ENCODE measurements around the gene RWDD1.

The RWDD1 gene, protein sequence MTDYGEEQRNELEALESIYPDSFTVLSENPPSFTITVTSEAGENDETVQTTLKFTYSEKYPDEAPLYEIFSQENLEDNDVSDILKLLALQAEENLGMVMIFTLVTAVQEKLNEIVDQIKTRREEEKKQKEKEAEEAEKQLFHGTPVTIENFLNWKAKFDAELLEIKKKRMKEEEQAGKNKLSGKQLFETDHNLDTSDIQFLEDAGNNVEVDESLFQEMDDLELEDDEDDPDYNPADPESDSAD

DNA sequence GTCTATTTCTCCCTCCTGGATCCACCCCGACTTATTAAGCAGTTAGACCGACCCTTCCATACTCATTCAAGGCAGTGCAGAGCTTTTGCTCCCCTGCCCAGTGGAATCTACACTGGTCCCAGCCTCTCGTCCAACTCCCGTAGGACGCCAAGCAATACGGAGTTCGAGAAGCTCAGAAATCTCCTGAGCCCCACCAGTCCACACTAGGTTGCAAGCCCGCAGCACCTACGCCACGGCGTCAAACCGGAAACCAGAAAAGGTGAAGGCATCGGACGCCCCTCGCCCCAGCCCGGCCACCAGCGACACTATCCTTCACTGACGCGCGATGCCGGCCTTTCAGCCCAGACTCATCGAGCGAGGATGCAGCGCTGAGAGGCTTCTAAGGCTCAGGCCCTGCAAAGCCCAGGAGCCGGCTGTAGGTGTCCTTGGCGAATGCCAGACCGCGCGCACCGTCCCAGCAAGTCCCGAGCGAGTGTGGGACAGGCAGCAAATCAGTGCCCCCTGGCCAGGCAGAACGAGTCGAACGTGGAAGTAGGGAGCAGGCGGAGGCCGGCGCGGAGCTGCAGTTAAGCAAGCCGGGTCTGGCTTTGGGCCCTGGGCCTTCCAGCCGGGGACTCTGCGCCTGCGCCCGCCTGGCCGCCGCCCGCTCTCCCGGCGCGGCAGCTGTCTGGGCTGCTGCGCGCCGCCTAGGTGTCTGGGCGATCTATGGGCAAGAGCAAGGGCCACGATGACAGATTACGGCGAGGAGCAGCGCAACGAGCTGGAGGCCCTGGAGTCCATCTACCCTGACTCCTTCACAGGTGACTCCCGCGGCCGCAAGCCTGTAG is at the start of gene RWDD1:
Gene RWDD1 (plus strand): TSS at position 649 of the 827 bp plus-strand sequence. CDS start 79 bp downstream, at position 728.
- Mint-ChIP-seq H3K27ac (peak within 1 kb of the TSS; percentile 96), H3K36me3 (ENCODE audit: low read depth) (peaks cover 12% of the 10 kb centered on the region), H3K9me3 (no peaks in the 10 kb centered on the region), H3K27me3 (ENCODE audit: low read depth) (peaks cover 2% of the 10 kb centered on the region), H3K4me1 (ENCODE audit: low read depth) (peaks cover 26% of the 10 kb centered on the region), H3K4me3 (peak within 1 kb of the TSS; percentile 98)

- no peaks in the 10 kb centered on the region for H3K36me3 Mint-ChIP-seq (ENCODE audit: low read depth)
- H3K9me3 Mint-ChIP-seq: no peaks in the 10 kb centered on the region
- no peaks in the 10 kb centered on the region for H3K4me1 Mint-ChIP-seq (ENCODE audit: low read depth)
- no peak overlapping the region for H3K4me3 Mint-ChIP-seq
- no peak overlapping the region for H3K27ac Mint-ChIP-seq
- peaks cover 32% of the 10 kb centered on the region for H3K27me3 Mint-ChIP-seq (ENCODE audit: low read depth)
These were observed 48.4 kb upstream of the RWDD1 start for GRCh38 chr6:116522896-116523295.

GRCh38 chr6:116524236-116524635 is 47.1 kb upstream of the RWDD1 start:
- Mint-ChIP-seq H3K4me3 (no peak overlapping the region), H3K9me3 (no peaks in the 10 kb centered on the region), H3K36me3 (ENCODE audit: low read depth) (no peaks in the 10 kb centered on the region), H3K27ac (no peak overlapping the region), H3K4me1 (ENCODE audit: low read depth) (no peaks in the 10 kb centered on the region), H3K27me3 (ENCODE audit: low read depth) (peaks cover 34% of the 10 kb centered on the region)

- Mint-ChIP-seq H3K9me3 (no peaks in the 10 kb centered on the region), H3K27me3 (ENCODE audit: low read depth) (peaks cover 58% of the 10 kb centered on the region)
These were observed 43.2 kb upstream of the RWDD1 start for GRCh38 chr6:116528133-116528532.

GRCh38 chr6:116528780-116529179 is 42.5 kb upstream of the RWDD1 start:
- no peak overlapping the region for H3K27ac Mint-ChIP-seq
- no peaks in the 10 kb centered on the region for H3K36me3 Mint-ChIP-seq (ENCODE audit: low read depth)
- peaks cover 65% of the 10 kb centered on the region for H3K27me3 Mint-ChIP-seq (ENCODE audit: low read depth)

More at GRCh38 chr6:116528133-116528532, 43.2 kb upstream of the RWDD1 start:
- no peak overlapping the region for H3K27ac Mint-ChIP-seq
- H3K4me1 Mint-ChIP-seq (ENCODE audit: low read depth): peaks cover 1% of the 10 kb centered on the region
- H3K36me3 Mint-ChIP-seq (ENCODE audit: low read depth): no peaks in the 10 kb centered on the region
- H3K4me3 Mint-ChIP-seq: no peak overlapping the region

DNA sequence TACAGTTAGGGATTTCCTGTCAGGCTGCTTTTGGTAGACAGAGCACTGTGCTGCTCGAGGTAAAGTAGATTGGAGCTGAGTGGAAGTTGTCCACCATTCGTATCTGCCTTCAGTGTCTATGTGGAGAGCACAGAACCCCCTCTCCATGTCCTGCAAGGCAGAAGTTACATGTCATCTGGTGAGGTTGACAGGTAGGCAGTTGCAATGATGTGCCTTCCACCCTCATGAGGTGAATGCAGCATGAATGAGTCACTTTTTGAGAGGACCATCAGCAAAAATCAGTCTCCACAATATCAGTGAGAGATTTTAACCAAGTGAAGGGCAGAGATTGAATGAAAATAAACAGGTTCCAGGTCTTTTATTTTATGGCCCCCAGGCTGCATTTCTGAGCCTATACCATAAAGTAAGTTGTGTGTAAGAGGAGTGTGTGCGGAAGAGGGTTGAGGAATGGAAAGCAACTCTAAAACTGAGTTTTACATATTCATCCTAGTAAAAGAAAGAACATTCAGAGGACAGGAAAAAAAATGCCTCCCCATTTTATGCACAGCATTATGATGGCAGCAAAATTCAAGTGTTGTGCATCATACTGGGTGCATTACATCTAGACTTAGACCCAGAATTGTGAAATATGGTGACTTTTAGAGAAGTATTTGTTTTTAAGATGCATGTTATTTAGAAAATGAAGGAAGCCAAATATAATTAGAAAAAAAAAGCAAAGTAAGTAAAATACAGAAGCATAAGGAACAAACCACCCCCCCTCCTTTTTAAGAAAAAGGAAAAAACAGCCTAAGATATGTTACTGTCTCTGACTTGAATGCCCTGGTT is 41.6 kb upstream of the RWDD1 start:
- Mint-ChIP-seq H3K9me3 (no peaks in the 10 kb centered on the region), H3K27me3 (ENCODE audit: low read depth) (peaks cover 74% of the 10 kb centered on the region), H3K27ac (no peak overlapping the region), H3K4me3 (no peak overlapping the region), H3K36me3 (ENCODE audit: low read depth) (no peaks in the 10 kb centered on the region), H3K4me1 (ENCODE audit: low read depth) (peaks cover 1% of the 10 kb centered on the region)

More at GRCh38 chr6:116528780-116529179, 42.5 kb upstream of the RWDD1 start:
- Mint-ChIP-seq H3K9me3 (no peaks in the 10 kb centered on the region), H3K4me3 (no peak overlapping the region), H3K4me1 (ENCODE audit: low read depth) (peaks cover 1% of the 10 kb centered on the region)

DNA sequence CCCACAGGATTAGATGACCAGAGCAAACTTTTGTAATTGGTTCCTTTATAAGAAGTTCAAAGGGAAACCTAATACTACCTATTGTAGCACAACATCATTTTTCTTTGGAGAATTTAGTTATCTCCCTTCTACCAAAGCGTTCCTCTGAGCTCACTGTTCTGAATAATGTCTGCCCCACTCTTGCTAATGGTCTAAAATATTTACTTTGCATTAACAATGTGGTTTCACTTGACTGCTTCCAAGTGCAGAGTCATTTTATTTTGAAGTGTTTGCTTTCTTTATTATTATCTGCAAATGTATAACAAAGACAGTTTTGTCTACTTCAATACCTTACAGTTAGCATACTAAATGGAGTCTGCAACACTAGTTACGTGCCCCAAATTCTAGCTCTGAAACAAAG is 40.9 kb upstream of the RWDD1 start:
- Mint-ChIP-seq H3K4me1 (ENCODE audit: low read depth) (peaks cover 1% of the 10 kb centered on the region), H3K36me3 (ENCODE audit: low read depth) (no peaks in the 10 kb centered on the region), H3K27ac (no peak overlapping the region), H3K4me3 (no peak overlapping the region), H3K27me3 (ENCODE audit: low read depth) (peaks cover 78% of the 10 kb centered on the region), H3K9me3 (no peaks in the 10 kb centered on the region)

GRCh38 chr6:116531675-116532570 is 39.4 kb upstream of the RWDD1 start:
- peaks cover 72% of the 10 kb centered on the region for H3K27me3 Mint-ChIP-seq (ENCODE audit: low read depth)
- no peaks in the 10 kb centered on the region for H3K36me3 Mint-ChIP-seq (ENCODE audit: low read depth)
- H3K27ac Mint-ChIP-seq: no peak overlapping the region
- H3K4me1 Mint-ChIP-seq (ENCODE audit: low read depth): peaks cover 1% of the 10 kb centered on the region
- no peak overlapping the region for H3K4me3 Mint-ChIP-seq
- no peaks in the 10 kb centered on the region for H3K9me3 Mint-ChIP-seq

DNA sequence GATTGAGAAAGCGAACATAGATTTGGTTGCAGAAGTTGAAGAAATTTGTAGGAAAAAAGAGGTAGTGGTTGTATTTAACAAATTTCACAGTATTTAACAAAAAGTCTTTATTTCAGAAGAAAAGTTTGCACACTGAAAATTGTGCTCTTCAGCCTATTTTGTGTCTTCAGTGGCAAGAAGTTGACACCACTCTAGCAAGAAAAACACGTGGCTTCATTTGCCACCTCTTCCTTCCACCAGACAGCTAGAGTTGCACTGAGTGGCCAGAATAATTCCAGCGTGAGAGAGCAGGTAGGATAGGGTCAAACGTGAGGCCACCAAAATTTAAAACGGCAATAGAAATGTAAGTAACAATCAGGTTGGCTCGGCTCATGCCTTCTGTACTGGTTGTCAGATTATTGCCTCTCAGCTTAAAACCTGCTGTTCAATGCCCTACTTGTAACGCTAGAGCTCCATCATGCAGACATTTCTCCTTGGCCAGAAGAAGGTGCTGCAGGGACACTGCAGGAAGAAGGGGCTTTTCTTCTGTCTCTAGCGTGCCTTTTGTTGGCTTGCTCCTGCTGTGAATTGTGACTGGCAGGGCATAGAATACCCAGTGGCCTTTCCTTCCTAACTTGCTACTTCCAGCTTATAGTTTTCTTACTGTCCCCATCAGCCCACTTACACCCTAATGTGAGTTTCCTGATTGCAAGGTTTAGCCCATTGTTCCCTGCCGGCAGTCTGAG is 37.9 kb upstream of the RWDD1 start:
- peaks cover 61% of the 10 kb centered on the region for H3K27me3 Mint-ChIP-seq (ENCODE audit: low read depth)

DNA sequence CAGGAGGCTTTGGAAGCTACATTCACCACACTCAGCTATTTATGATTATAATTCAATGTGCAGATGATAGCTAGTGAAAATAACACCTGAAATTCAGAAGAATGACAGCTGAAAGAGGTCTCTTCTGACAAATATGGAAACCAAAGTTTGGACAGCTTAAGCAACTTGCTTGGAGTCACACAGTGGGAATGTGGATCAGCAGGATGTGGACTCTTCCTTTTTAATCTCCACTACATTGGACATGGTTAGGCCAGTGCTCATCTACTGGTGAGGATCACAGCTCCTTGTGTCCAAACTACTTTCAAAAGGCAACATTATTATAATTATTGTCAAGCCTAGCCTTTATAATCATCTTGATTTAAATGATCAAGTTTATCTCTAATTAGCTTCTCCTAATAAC is 36.2 kb upstream of the RWDD1 start:
- Mint-ChIP-seq H3K4me1 (ENCODE audit: low read depth) (peaks cover 1% of the 10 kb centered on the region), H3K27ac (no peak overlapping the region), H3K36me3 (ENCODE audit: low read depth) (no peaks in the 10 kb centered on the region), H3K27me3 (ENCODE audit: low read depth) (peaks cover 53% of the 10 kb centered on the region), H3K4me3 (no peak overlapping the region), H3K9me3 (no peaks in the 10 kb centered on the region)

More for the DNA sequence above, 37.9 kb upstream of the RWDD1 start:
- no peaks in the 10 kb centered on the region for H3K9me3 Mint-ChIP-seq
- no peak overlapping the region for H3K27ac Mint-ChIP-seq
- no peaks in the 10 kb centered on the region for H3K36me3 Mint-ChIP-seq (ENCODE audit: low read depth)
- H3K4me1 Mint-ChIP-seq (ENCODE audit: low read depth): peaks cover 1% of the 10 kb centered on the region
- H3K4me3 Mint-ChIP-seq: no peak overlapping the region

GRCh38 chr6:116536216-116536621 is 35.1 kb upstream of the RWDD1 start:
- Mint-ChIP-seq H3K27me3 (ENCODE audit: low read depth) (peaks cover 56% of the 10 kb centered on the region), H3K27ac (no peak overlapping the region), H3K4me3 (no peak overlapping the region), H3K4me1 (ENCODE audit: low read depth) (no peaks in the 10 kb centered on the region), H3K36me3 (ENCODE audit: low read depth) (no peaks in the 10 kb centered on the region), H3K9me3 (no peaks in the 10 kb centered on the region)

GRCh38 chr6:116542426-116542825 is 28.9 kb upstream of the RWDD1 start:
- H3K27ac Mint-ChIP-seq: no peak overlapping the region
- peaks cover 51% of the 10 kb centered on the region for H3K27me3 Mint-ChIP-seq (ENCODE audit: low read depth)
- no peak overlapping the region for H3K4me3 Mint-ChIP-seq
- H3K9me3 Mint-ChIP-seq: no peaks in the 10 kb centered on the region
- no peaks in the 10 kb centered on the region for H3K36me3 Mint-ChIP-seq (ENCODE audit: low read depth)
- H3K4me1 Mint-ChIP-seq (ENCODE audit: low read depth): no peaks in the 10 kb centered on the region

DNA sequence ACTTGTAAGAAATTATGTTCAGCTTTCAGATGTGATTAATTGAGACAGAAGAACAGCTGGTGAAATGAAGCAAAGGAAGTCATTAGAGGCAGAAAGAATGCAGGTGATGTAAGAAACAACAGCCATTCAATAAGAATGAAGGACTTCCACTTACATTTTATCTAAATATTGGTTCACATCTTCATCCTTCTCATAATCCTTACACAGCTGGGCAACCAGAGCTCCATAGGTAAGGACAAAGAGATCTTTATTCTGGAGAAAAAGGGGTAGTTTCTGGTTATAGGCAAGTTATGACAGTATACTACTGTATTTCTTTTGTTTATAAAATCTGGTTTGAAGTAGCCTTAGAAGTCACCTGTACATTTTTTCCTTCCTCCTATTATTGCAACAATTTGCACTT is 28.2 kb upstream of the RWDD1 start:
- no peaks in the 10 kb centered on the region for H3K4me1 Mint-ChIP-seq (ENCODE audit: low read depth)
- H3K27me3 Mint-ChIP-seq (ENCODE audit: low read depth): peaks cover 51% of the 10 kb centered on the region
- no peaks in the 10 kb centered on the region for H3K9me3 Mint-ChIP-seq
- H3K36me3 Mint-ChIP-seq (ENCODE audit: low read depth): no peaks in the 10 kb centered on the region
- no peak overlapping the region for H3K27ac Mint-ChIP-seq
- H3K4me3 Mint-ChIP-seq: no peak overlapping the region

Data from T-helper 1 cell treated with Interleukin-12 subunit alpha and Interleukin-12 subunit beta and Interleukin-4 antibody, amounts not matched to agents 30 μg/mL and 1 μg/mL, for 36 hours (primary cell).